Vagina (tissue), 2 donors: ENCODE results near the gene OR6C76.

Experiments used
- CTCF ChIP-seq, 3 experiments: fragments of 450-650 bp in 2 of 3; fragments of 200-600 bp in 1 of 3; sonication (generic) in 1 of 3; IDR thresholded peaks; one replicate each; pipeline ENCODE4 v1.5.1; 2017 to 2019; ENCODE audit warnings: antibody characterized with exemption in 3 of 3, mild to moderate bottlenecking in 2 of 3, moderate library complexity in 2 of 3
- POLR2AphosphoS5 ChIP-seq, 2 donors: sonication (generic); formaldehyde crosslinking; IDR thresholded peaks; one replicate each; pipeline ENCODE4 v1.9.0; 2017; ENCODE audit warnings: antibody characterized with exemption in 2 of 2, mild to moderate bottlenecking in 2 of 2, low read depth in 1 of 2; ENCODE audit not compliant: insufficient read depth in 1 of 2

GRCh38 chr12:55416961-55417360, 9.1 kb upstream of the OR6C76 start:
- no peak for TF ChIP-seq POLR2AphosphoS5 (IDR thresholded peaks at IDR 0.05; ENCODE audit: insufficient read depth in 1 of 2, low read depth in 1 of 2)
- no peak for TF ChIP-seq CTCF (IDR thresholded peaks at IDR 0.05)
